ENCODE data around the gene ALPL. TPM values are rescaled to one million over a fixed set of nuclear protein-coding genes. Genes with fewer than 3 reads are reported as not detected.

ALPL gene
- total RNA-seq, 1 experiment from 2014 or later = 4.8 TPM

- H3K4me3 ChIP-seq (ENCODE audit: low read depth, low read length, poor library complexity, severe bottlenecking) = no peak overlapping the region
- intact Hi-C loops (cut with micrococcal nuclease; ENCODE audit: unreplicated experiment) = loop anchor here (5.0 kb wide), 1 partner anchor 198 kb away; no protein-coding TSS in a partner anchor
- TF ChIP-seq, protein P1, sequence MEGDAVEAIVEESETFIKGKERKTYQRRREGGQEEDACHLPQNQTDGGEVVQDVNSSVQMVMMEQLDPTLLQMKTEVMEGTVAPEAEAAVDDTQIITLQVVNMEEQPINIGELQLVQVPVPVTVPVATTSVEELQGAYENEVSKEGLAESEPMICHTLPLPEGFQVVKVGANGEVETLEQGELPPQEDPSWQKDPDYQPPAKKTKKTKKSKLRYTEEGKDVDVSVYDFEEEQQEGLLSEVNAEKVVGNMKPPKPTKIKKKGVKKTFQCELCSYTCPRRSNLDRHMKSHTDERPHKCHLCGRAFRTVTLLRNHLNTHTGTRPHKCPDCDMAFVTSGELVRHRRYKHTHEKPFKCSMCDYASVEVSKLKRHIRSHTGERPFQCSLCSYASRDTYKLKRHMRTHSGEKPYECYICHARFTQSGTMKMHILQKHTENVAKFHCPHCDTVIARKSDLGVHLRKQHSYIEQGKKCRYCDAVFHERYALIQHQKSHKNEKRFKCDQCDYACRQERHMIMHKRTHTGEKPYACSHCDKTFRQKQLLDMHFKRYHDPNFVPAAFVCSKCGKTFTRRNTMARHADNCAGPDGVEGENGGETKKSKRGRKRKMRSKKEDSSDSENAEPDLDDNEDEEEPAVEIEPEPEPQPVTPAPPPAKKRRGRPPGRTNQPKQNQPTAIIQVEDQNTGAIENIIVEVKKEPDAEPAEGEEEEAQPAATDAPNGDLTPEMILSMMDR (conservative IDR thresholded peaks at IDR 0.05; ENCODE audit: low read depth, low read length) = no peak
- TF ChIP-seq EZH2 (IDR thresholded peaks at IDR 0.05; ENCODE audit: borderline replicate concordance, low read depth, low read length, poor library complexity, severe bottlenecking) = no peak
- DNase-seq (ENCODE audit: low spot score) = no peak
- H3K4me1 ChIP-seq (ENCODE audit: insufficient read depth, low read length, poor library complexity, severe bottlenecking) = peaks cover 11% of the 10 kb centered on the region
- no peak overlapping the region for H3K27ac ChIP-seq (ENCODE audit: low read depth, low read length, poor library complexity, severe bottlenecking)
- no TSS peak for BruUV-seq (replicated peaks)
- H3K9me3 ChIP-seq (ENCODE audit: low read depth, low read length, poor library complexity, severe bottlenecking) = no peaks in the 10 kb centered on the region
- ChIA-PET CTCF (interaction anchor here (0.6 kb wide), 1 partner anchor 17 kb away, joined by 4 read pairs; no protein-coding TSS in a partner anchor), POLR2A (ENCODE audit: low non-redundant PET) (no interaction called here)
- no peaks in the 10 kb centered on the region for H3K27me3 ChIP-seq (replicated peaks; ENCODE audit: insufficient read depth, low read depth, low read length, poor library complexity)
- no peaks in the 10 kb centered on the region for H3K36me3 ChIP-seq (ENCODE audit: insufficient read depth, low read length, poor library complexity, severe bottlenecking)
These were observed 60.8 kb downstream of the ALPL start for GRCh38 chr1:21569820-21570527.

GRCh38 chr1:21570528-21570875, 61.3 kb downstream of the ALPL start:
- H3K27ac ChIP-seq (ENCODE audit: low read depth, low read length, poor library complexity, severe bottlenecking) = no peak overlapping the region
- no peaks in the 10 kb centered on the region for H3K9me3 ChIP-seq (ENCODE audit: low read depth, low read length, poor library complexity, severe bottlenecking)
- no TSS peak for BruUV-seq (replicated peaks)
- intact Hi-C loops (cut with micrococcal nuclease; ENCODE audit: unreplicated experiment) = loop anchor here (5.0 kb wide), 1 partner anchor 198 kb away; no protein-coding TSS in a partner anchor
- ChIA-PET CTCF (interaction anchor here (0.6 kb wide), 1 partner anchor 18 kb away, joined by 4 read pairs; no protein-coding TSS in a partner anchor), POLR2A (ENCODE audit: low non-redundant PET) (no interaction called here)
- DNase-seq (ENCODE audit: low spot score) = no peak
- H3K4me1 ChIP-seq (ENCODE audit: insufficient read depth, low read length, poor library complexity, severe bottlenecking) = peaks cover 12% of the 10 kb centered on the region
- no peak overlapping the region for H3K4me3 ChIP-seq (ENCODE audit: low read depth, low read length, poor library complexity, severe bottlenecking)
- no peaks in the 10 kb centered on the region for H3K36me3 ChIP-seq (ENCODE audit: insufficient read depth, low read length, poor library complexity, severe bottlenecking)
- no peaks in the 10 kb centered on the region for H3K27me3 ChIP-seq (replicated peaks; ENCODE audit: insufficient read depth, low read depth, low read length, poor library complexity)
- no peak for TF ChIP-seq EZH2 (IDR thresholded peaks at IDR 0.05; ENCODE audit: borderline replicate concordance, low read depth, low read length, poor library complexity, severe bottlenecking)
- TF ChIP-seq, protein P1 (conservative IDR thresholded peaks at IDR 0.05; ENCODE audit: low read depth, low read length) = no peak

DNA sequence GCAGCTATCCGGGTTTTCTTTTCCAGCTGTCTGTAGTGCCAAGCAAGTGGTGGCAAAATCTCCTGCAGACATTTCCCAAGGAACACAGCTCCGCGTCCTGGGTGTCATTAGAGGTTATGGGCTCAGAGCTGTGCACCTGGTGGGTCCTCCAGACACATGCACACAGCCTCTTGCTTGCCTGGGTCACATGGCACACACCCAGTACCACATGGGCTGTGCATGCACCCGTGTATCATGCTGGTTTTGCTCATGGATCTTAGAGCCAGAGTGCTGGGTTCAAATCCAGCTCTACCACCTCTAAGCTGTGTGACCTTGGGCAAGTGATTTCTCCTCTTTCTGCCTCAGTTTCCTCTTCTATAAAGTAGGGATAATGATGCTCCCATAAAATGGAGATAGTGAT, 61.7 kb downstream of the ALPL start:
- H3K9me3 ChIP-seq (ENCODE audit: low read depth, low read length, poor library complexity, severe bottlenecking) = no peaks in the 10 kb centered on the region
- H3K36me3 ChIP-seq (ENCODE audit: insufficient read depth, low read length, poor library complexity, severe bottlenecking) = no peaks in the 10 kb centered on the region
- CTCF ChIA-PET = no interaction called here
- H3K4me3 ChIP-seq (ENCODE audit: low read depth, low read length, poor library complexity, severe bottlenecking) = no peak overlapping the region
- intact Hi-C loops (cut with micrococcal nuclease; ENCODE audit: unreplicated experiment) = loop anchor here (5.0 kb wide), 1 partner anchor 199 kb away; no protein-coding TSS in a partner anchor
- no peak overlapping the region for H3K27ac ChIP-seq (ENCODE audit: low read depth, low read length, poor library complexity, severe bottlenecking)
- TF ChIP-seq, protein P1 (conservative IDR thresholded peaks at IDR 0.05; ENCODE audit: low read depth, low read length) = no peak
- POLR2A ChIA-PET (ENCODE audit: low non-redundant PET) = no interaction called here
- no peak for DNase-seq (ENCODE audit: low spot score)
- no peaks in the 10 kb centered on the region for H3K27me3 ChIP-seq (replicated peaks; ENCODE audit: insufficient read depth, low read depth, low read length, poor library complexity)
- H3K4me1 ChIP-seq (ENCODE audit: insufficient read depth, low read length, poor library complexity, severe bottlenecking) = peaks cover 12% of the 10 kb centered on the region
- no TSS peak for BruUV-seq (replicated peaks)
